Endothelial cell of umbilical vein (primary cell): ENCODE measurements around the gene PHC2. TPM values are rescaled to one million over a fixed set of nuclear protein-coding genes. Genes with fewer than 3 reads are reported as not detected.

ENCODE experiments used
- BruUV-seq: library from RNA; stranded (reverse); fragments of 400-500 nt; replicated peaks from 2 replicates; lab custom pipeline; 2021; lab: Mats Ljungman, UMichigan
- CTCF ChIA-PET: fragments of 300-600, 350-600 bp; sonication (Branson Sonifier 250); formaldehyde crosslinking; loops from one replicate; lab custom pipeline; 2021; ENCODE audit warnings: antibody characterized with exemption, inconsistent platforms; lab: Charles Lee
- POLR2A ChIA-PET: fragments of 300-600, 350-600 bp; sonication (Branson Sonifier 250); formaldehyde crosslinking; loops from one replicate; lab custom pipeline; 2021; ENCODE audit warnings: antibody characterized with exemption, inconsistent platforms; lab: Charles Lee
- DNase-seq: peaks from one replicate; pipeline ENCODE4 v3.0.0-alpha.2; 2011; ENCODE audit warnings: low read depth, low spot score
- FAIRE-seq: peaks from 2 replicates; lab custom pipeline; 2011; peaks lifted over from hg19 to GRCh38; lab: Jason Lieb, UNC
- H2AFZ ChIP-seq: 2 replicates; pipeline ENCODE4 v1.6.0; 2012; ENCODE audit warnings: low read depth, low read length, control low read depth, inconsistent platforms
- H3K27ac ChIP-seq: 2 replicates; pipeline ENCODE4 v1.5.1; 2011; ENCODE audit warnings: low read depth, mild to moderate bottlenecking, control low read depth, low read length, moderate library complexity; ENCODE audit not compliant: insufficient read depth
- H3K27me3 ChIP-seq, 2 experiments: 2 replicates each; pipeline versions ENCODE4 v1.6.0 to v1.6.1; 2011; ENCODE audit warnings: low read length in 2 of 2, mixed read lengths in 1 of 2; ENCODE audit not compliant: control insufficient read depth in 2 of 2, insufficient read depth in 2 of 2
- H3K36me3 ChIP-seq, 2 experiments: 2 replicates in 1 of 2; 3 replicates in 1 of 2; pipeline ENCODE4 v1.5.1; 2011; ENCODE audit warnings: low read length in 2 of 2, mild to moderate bottlenecking in 1 of 2, moderate library complexity in 1 of 2; ENCODE audit not compliant: control insufficient read depth in 2 of 2, insufficient read depth in 2 of 2; ENCODE audit errors: extremely low read depth in 1 of 2
- H3K4me1 ChIP-seq: 3 replicates; pipeline ENCODE4 v1.5.1; 2011; ENCODE audit warnings: mild to moderate bottlenecking, low read length; ENCODE audit not compliant: control insufficient read depth, insufficient read depth; ENCODE audit errors: extremely low read depth
- H3K4me2 ChIP-seq: 2 replicates; pipeline ENCODE4 v1.6.1; 2011; ENCODE audit warnings: low read length, control low read depth, mixed read lengths; ENCODE audit not compliant: insufficient read depth
- H3K4me3 ChIP-seq, 3 experiments: fragments of 200-600 bp in 1 of 3; sonication (generic), shearing (Covaris generic) in 1 of 3; replicated peaks in 1 of 3; 2 replicates each; pipeline ENCODE4 v1.5.1; 2011 to 2016; ENCODE audit warnings: control low read depth in 3 of 3, low read length in 3 of 3, mild to moderate bottlenecking in 2 of 3, inconsistent platforms in 1 of 3, low read depth in 1 of 3, moderate library complexity in 1 of 3; ENCODE audit not compliant: insufficient read depth in 1 of 3
- H3K79me2 ChIP-seq: 2 replicates; pipeline ENCODE4 v1.6.0; 2012; ENCODE audit warnings: low read length, inconsistent platforms; ENCODE audit not compliant: control insufficient read depth, insufficient read depth
- H3K9ac ChIP-seq: replicated peaks from 2 replicates; pipeline ENCODE3; 2011; ENCODE audit warnings: low read length, control low read depth; ENCODE audit not compliant: insufficient read depth; ENCODE audit errors: extremely low read depth
- H3K9me1 ChIP-seq: replicated peaks from 3 replicates; pipeline ENCODE4 v1.6.0; 2011; ENCODE audit warnings: mild to moderate bottlenecking, low read length; ENCODE audit not compliant: control insufficient read depth, insufficient read depth; ENCODE audit errors: extremely low read depth
- H3K9me3 ChIP-seq: replicated peaks from 2 replicates; pipeline ENCODE4 v1.5.1; 2012; ENCODE audit warnings: low read length, inconsistent platforms; ENCODE audit not compliant: control insufficient read depth, insufficient read depth
- H4K20me1 ChIP-seq: replicated peaks from 2 replicates; pipeline ENCODE3; 2011; ENCODE audit warnings: mild to moderate bottlenecking, low read length; ENCODE audit not compliant: control insufficient read depth, insufficient read depth; ENCODE audit errors: extremely low read depth
- CTCF ChIP-seq, 2 donors: IDR thresholded peaks; 1 replicate in 1 of 2; 2 replicates in 1 of 2; pipeline ENCODE4 v1.5.1; 2011; ENCODE audit warnings: low read length in 2 of 2, mild to moderate bottlenecking in 2 of 2, moderate library complexity in 2 of 2, control low read depth in 1 of 2, inconsistent platforms in 1 of 2, low read depth in 1 of 2; ENCODE audit not compliant: insufficient read depth in 1 of 2; ENCODE audit errors: extremely low read depth in 1 of 2
- EZH2 ChIP-seq: IDR thresholded peaks from 2 replicates; pipeline ENCODE4 v1.6.1; 2012; ENCODE audit warnings: borderline replicate concordance, low read depth, mild to moderate bottlenecking, moderate library complexity, low read length, inconsistent platforms; ENCODE audit not compliant: severe bottlenecking
- FOS ChIP-seq: IDR thresholded peaks from 2 replicates; pipeline ENCODE4 v1.6.1; 2011; ENCODE audit warnings: mild to moderate bottlenecking, low read length, moderate library complexity, borderline replicate concordance; ENCODE audit not compliant: insufficient read depth
- GATA2 ChIP-seq: IDR thresholded peaks from 2 replicates; pipeline ENCODE4 v1.7.0; 2011; ENCODE audit warnings: low read depth, mild to moderate bottlenecking, moderate library complexity, mixed read lengths, low read length; ENCODE audit not compliant: insufficient read length, insufficient read depth
- JUN ChIP-seq: IDR thresholded peaks from 2 replicates; pipeline ENCODE4 v1.6.1; 2011; ENCODE audit warnings: borderline replicate concordance, low read depth; ENCODE audit not compliant: insufficient read length, insufficient read depth
- MAX ChIP-seq: IDR thresholded peaks from 2 replicates; pipeline ENCODE4 v1.6.1; 2011; ENCODE audit not compliant: insufficient read depth, insufficient read length
- MYC ChIP-seq: IDR thresholded peaks from one replicate; pipeline ENCODE4 v1.6.1; 2011; ENCODE audit warnings: mild to moderate bottlenecking, low read depth, low read length
- POLR2A ChIP-seq: IDR thresholded peaks from 2 replicates; pipeline ENCODE4 v1.6.1; 2012; ENCODE audit warnings: low read depth, mild to moderate bottlenecking, control low read depth, low read length
- POLR2AphosphoS5 ChIP-seq: IDR thresholded peaks from 2 replicates; pipeline ENCODE4 v1.6.1; 2012; ENCODE audit warnings: low read depth, mild to moderate bottlenecking, control low read depth, low read length, moderate library complexity; ENCODE audit not compliant: insufficient read depth
- dilution Hi-C: fragments of 300-500 bp; cut with MboI; formaldehyde crosslinking; loops from one replicate; pipeline ENCODE4 v1.15.0; 2019; ENCODE audit warnings: low sequenced_read_pairs; ENCODE audit not compliant: extremely low pct_ligation_motif_present
- intact Hi-C: fragments of 100-400 bp; cut with micrococcal nuclease; formaldehyde crosslinking; loops from one replicate; pipeline ENCODE4 v1.10.0; 2022
- polyA plus RNA-seq, 4 experiments: library from polyadenylated mRNA; depleted of rRNA in 3 of 4; stranded (reverse) in 3 of 4; unstranded in 1 of 4; fragments of >200 nt; gene quantifications; 2 replicates each; pipeline versions ENCODE4 v1.2.1 to v1.2.3, GENCODE V29; 2011 to 2012; ENCODE audit warnings: missing spikeins in 1 of 4
- total RNA-seq: library from RNA; stranded (reverse); gene quantifications from 2 replicates; pipeline ENCODE4 v1.2.3, GENCODE V29; 2021

Gene PHC2
- total and polyA plus RNA-seq, 2 donors (not counting 3 experiments of a cell fraction or from before 2014, with no cell fraction given): 65.6 to 79.0 TPM

GRCh38 chr1:33330906-33331305 is 100.0 kb downstream of the PHC2 start:
- BruUV-seq: no TSS peak
- intact Hi-C loops (no loop called here), dilution Hi-C loops (no loop called here)
- DNase-seq: no peak
- H4K20me1 ChIP-seq: no peaks in the 10 kb centered on the region
- POLR2A ChIA-PET: no interaction called here
- H3K4me3 ChIP-seq: no peak overlapping the region
- no peaks in the 10 kb centered on the region for H3K27me3 ChIP-seq
- H3K4me2 ChIP-seq: no peak overlapping the region
- H3K27ac ChIP-seq: no peak overlapping the region
- peaks cover 36 to 60% of the 10 kb centered on the region in 2 experiments for H3K36me3 ChIP-seq
- peaks cover 16% of the 10 kb centered on the region for H3K4me1 ChIP-seq
- H2AFZ ChIP-seq: no peak overlapping the region
- no peaks in the 10 kb centered on the region for H3K9me3 ChIP-seq
- no peak for FAIRE-seq
- H3K9me1 ChIP-seq: no peaks in the 10 kb centered on the region
- CTCF ChIA-PET: no interaction called here
- peaks cover 39% of the 10 kb centered on the region for H3K79me2 ChIP-seq
- no peak for TF ChIP-seq MAX
- TF ChIP-seq MYC: no peak
- TF ChIP-seq EZH2: no peak
- no peak for TF ChIP-seq POLR2A
- no peak for TF ChIP-seq GATA2
- TF ChIP-seq FOS: no peak
- no peak for TF ChIP-seq CTCF (IDR thresholded peaks at IDR 0.05; ENCODE audit: extremely low read depth in 1 of 2, insufficient read depth in 1 of 2, low read depth in 1 of 2, low read length in 2 of 2)
- TF ChIP-seq POLR2AphosphoS5: no peak
- TF ChIP-seq JUN: no peak
- H3K9ac ChIP-seq: no peak overlapping the region
